PFSK-1 (cell line): ENCODE data around the gene SLC17A2. TPM values are rescaled to one million over a fixed set of nuclear protein-coding genes. Genes with fewer than 3 reads are reported as not detected.

Experiments
- FOXP2 ChIP-seq: optimal IDR thresholded peaks from 2 replicates; pipeline ENCODE3; 2011; ENCODE audit warnings: borderline replicate concordance, control low read depth, inconsistent platforms; ENCODE audit not compliant: insufficient read depth; ENCODE audit errors: extremely low read length, extremely low read depth
- POLR2AphosphoS5 ChIP-seq: IDR thresholded peaks from 2 replicates; pipeline ENCODE4 v1.6.1; 2012; ENCODE audit warnings: low read depth, mild to moderate bottlenecking, control low read depth, low read length, moderate library complexity
- REST ChIP-seq, 2 experiments: IDR thresholded peaks; 2 replicates each; pipeline versions ENCODE4 v1.6.1 to v1.8.0; 2011 to 2012; ENCODE audit warnings: low read depth in 2 of 2, low read length in 2 of 2, control low read depth in 1 of 2, inconsistent platforms in 1 of 2, mild to moderate bottlenecking in 1 of 2, moderate library complexity in 1 of 2; ENCODE audit not compliant: insufficient read depth in 1 of 2
- SIN3A ChIP-seq: IDR thresholded peaks from 2 replicates; pipeline ENCODE4 v1.6.1; 2012; ENCODE audit warnings: mild to moderate bottlenecking, low read length, moderate library complexity, borderline replicate concordance; ENCODE audit not compliant: insufficient read depth
- TAF1 ChIP-seq: IDR thresholded peaks from 2 replicates; pipeline ENCODE4 v1.6.1; 2012; ENCODE audit warnings: low read length, control low read depth, borderline replicate concordance; ENCODE audit not compliant: insufficient read depth
- polyA plus RNA-seq: library from polyadenylated mRNA; unstranded; fragments of >200 nt; gene quantifications from one replicate; pipeline ENCODE4 v1.2.1, GENCODE V29; 2012; ENCODE audit warnings: low read depth, missing spikeins; ENCODE audit not compliant: insufficient read length

SLC17A2 gene, protein sequence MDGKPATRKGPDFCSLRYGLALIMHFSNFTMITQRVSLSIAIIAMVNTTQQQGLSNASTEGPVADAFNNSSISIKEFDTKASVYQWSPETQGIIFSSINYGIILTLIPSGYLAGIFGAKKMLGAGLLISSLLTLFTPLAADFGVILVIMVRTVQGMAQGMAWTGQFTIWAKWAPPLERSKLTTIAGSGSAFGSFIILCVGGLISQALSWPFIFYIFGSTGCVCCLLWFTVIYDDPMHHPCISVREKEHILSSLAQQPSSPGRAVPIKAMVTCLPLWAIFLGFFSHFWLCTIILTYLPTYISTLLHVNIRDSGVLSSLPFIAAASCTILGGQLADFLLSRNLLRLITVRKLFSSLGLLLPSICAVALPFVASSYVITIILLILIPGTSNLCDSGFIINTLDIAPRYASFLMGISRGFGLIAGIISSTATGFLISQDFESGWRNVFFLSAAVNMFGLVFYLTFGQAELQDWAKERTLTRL
- not detected for polyA plus RNA-seq

DNA sequence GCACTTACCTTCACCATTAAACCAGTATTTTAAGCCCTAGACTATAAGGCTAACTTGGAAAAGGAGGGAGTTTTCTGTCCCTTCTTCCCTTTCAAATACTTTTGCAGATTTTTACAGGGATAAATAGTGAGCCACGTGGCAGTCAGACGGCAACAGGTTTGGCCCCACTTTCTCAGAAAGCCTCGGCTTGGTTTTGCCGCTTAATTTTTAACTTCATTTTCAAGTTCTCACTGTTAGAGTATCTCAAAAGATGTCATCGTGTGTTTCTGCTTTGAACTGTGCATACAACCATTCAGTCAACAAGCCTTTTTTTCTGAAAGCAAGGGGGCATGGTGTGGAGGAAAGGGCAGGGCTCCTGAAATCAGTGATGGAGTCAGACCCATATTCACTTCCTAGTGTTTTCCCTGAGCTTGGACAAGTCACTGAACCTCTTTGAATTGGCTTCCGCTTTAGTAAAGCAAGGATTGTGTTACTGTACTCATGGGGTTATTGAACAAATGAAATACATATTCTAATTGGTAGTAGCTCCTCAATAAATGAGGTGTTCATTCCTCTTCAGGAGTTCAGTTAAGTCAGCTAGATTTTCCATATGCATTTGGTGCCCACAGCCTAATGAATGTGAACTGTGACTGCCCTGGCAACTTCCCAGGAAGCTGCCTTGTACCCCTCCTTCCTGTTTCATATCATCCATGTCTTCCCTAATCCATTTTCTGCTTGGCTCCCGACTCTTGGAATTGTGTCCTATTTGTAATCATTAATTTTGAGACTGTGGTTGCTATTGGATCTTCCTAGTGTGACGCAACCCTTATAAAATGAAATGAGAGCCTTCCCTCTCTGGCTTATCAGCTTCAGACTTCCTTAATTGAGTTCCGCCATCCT is at the start of gene SLC17A2:
SLC17A2 (minus strand) TSS at position 160 of the 879 bp plus-strand sequence. CDS start 4,895 bp downstream, outside the sequence.
- TF ChIP-seq TAF1 (no peak), REST (IDR thresholded peaks at IDR 0.05; ENCODE audit: insufficient read depth in 1 of 2, low read depth in 2 of 2, low read length in 2 of 2) (no peak), POLR2AphosphoS5 (no peak), SIN3A (no peak), FOXP2 (no peak)

DNA sequence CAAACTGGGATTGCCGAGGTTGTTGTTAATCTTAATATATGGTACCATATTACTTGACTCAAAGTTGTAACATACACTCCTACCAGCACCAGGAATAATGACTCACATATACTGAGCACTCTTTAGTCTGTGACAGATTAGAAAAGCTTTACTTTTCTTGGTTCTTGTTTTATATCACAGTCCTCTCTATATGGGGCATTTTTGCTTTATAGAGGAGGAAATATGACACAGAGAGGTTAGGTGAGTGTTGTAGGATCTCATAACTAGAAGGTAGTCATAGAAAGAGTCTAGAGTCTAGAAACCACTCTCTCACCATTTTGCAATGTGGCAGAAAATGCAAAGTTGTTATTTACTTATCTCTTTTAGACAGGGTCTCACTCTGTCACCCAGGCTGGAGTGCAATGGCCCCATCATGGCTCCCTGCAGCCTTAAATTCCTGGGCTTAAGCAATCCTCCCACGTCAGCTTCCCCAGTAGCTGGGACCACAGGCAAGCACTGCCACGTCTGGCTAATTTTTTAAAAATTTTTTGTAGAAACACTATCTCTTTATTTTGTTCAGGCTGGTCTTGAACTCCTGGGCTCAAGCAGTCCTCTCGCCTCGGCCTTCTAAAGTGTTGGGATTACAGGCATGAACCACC is 45.6 kb upstream of the SLC17A2 start:
- TF ChIP-seq FOXP2 (no peak), REST (IDR thresholded peaks at IDR 0.05; ENCODE audit: insufficient read depth in 1 of 2, low read depth in 2 of 2, low read length in 2 of 2) (no peak), POLR2AphosphoS5 (no peak), SIN3A (no peak), TAF1 (no peak)

- no peak for TF ChIP-seq REST (IDR thresholded peaks at IDR 0.05; ENCODE audit: insufficient read depth in 1 of 2, low read depth in 2 of 2, low read length in 2 of 2)
Observed at GRCh38 chr6:25973923-25974555, 43.5 kb upstream of the SLC17A2 start.

DNA sequence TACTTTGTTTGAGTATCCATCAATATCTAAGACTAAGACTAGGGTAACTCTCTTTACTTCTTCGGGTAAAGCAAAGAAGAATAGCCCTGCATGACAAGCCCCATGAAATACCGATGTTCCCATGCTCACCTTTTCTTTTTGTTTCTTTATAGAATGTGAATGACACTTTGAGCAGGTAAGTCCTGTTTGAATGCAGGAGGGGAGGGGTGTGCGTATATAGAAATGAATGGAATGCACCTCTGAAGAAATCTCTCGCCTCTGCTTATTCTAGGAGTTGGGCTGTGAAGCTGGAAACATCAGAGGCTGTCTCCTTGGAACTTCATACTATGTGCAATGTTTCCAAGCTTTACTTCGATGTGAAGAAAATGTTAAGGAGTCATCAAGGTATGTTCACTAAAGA is 42.4 kb upstream of the SLC17A2 start:
- TF ChIP-seq REST (IDR thresholded peaks at IDR 0.05; ENCODE audit: insufficient read depth in 1 of 2, low read depth in 2 of 2, low read length in 2 of 2), result no peak
- TF ChIP-seq FOXP2, result no peak
- TF ChIP-seq SIN3A, result no peak
- TF ChIP-seq TAF1, result no peak
- no peak for TF ChIP-seq POLR2AphosphoS5
